Ascending aorta (tissue), 2 donors: ENCODE measurements around the gene ZBTB16. TPM values are rescaled to one million over a fixed set of nuclear protein-coding genes. Genes with fewer than 3 reads are reported as not detected.

Source experiments
- DNase-seq, 2 donors: peaks; one replicate each; pipeline ENCODE4 v3.0.0-alpha.2; 2019; ENCODE audit warnings: low spot score in 2 of 2
- H3K27ac ChIP-seq, 2 donors: fragments of 200-600 bp; sonication (generic); one replicate each; pipeline ENCODE4 v1.5.1; 2016 to 2017; ENCODE audit warnings: mild to moderate bottlenecking in 1 of 2
- H3K27me3 ChIP-seq: fragments of 200-600 bp; sonication (generic); one replicate; pipeline ENCODE4 v1.5.1; 2017
- H3K36me3 ChIP-seq, 2 donors: fragments of 200-600 bp; sonication (generic); one replicate each; pipeline ENCODE4 v1.5.1; 2016
- H3K4me1 ChIP-seq, 2 donors: fragments of 200-600 bp; sonication (generic); one replicate each; pipeline ENCODE4 v1.5.1; 2016 to 2017; ENCODE audit warnings: mild to moderate bottlenecking in 1 of 2
- H3K4me3 ChIP-seq, 2 donors: fragments of 200-600 bp; sonication (generic); one replicate each; pipeline ENCODE4 v1.5.1; 2016 to 2017; ENCODE audit warnings: mild to moderate bottlenecking in 1 of 2
- H3K9me3 ChIP-seq, 2 donors: fragments of 200-600 bp; sonication (generic); one replicate each; pipeline ENCODE4 v1.5.1; 2016
- CTCF ChIP-seq, 3 experiments: fragments of 200-600 bp in 2 of 3; fragments of 450-650 bp in 1 of 3; sonication (generic) in 2 of 3; IDR thresholded peaks; one replicate each; pipeline ENCODE4 v1.5.1; 2016 to 2019; ENCODE audit warnings: antibody characterized with exemption in 3 of 3, mild to moderate bottlenecking in 1 of 3, moderate library complexity in 1 of 3
- intact Hi-C: fragments of 100-400 bp; cut with DNase I; formaldehyde crosslinking; loops from one replicate; pipeline ENCODE4 v1.15.1; 2023
- total RNA-seq: library from RNA; depleted of rRNA; stranded (reverse); fragments of >200 nt; gene quantifications from one replicate; pipeline ENCODE4 v1.1.0, GENCODE V29; 2016

ZBTB16 gene
- total RNA-seq, 1 donor from 2014 or later: 344 TPM

DNA sequence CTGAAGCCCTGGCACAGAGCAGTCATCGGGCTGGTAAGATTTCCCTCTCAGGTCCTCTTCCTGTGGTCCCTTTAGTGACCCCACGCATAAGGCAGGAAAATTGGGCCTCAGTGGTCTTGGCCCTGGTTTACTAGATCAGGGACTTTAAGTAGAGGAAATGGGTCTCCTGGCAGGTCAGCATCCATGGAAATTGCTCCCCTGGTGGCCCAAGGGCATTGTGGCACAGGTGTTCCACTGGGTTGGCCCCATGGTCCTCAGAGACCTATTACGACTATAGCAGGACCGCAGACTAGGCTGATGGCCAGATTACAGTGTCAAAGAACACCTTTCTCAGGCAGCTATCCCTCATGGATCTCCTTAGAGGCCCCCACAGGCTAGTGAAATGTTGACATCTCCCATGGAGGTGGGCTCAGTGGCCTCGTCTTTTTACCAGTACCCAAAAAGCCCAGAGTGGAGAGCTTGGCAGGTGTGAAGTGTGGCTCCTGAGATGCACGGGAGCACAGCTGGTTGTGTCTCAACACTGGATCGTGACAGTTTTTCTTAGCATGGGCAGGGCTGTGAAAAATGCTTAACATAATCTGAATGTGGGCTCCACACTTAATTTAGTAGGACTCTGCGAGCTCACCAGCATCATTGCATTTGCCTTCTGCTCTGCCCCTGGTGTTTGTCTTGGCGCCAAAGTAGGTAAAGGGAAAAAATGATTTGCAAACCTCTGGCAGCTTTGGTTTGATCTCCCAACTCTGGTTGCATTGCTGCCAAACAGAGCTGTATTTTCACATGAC, 74.2 kb downstream of the ZBTB16 start:
- H3K27ac ChIP-seq: peak overlapping the region; percentile 92 to 99
- H3K4me1 ChIP-seq: peaks cover 64 to 91% of the 10 kb centered on the region in 2 donors
- peak overlapping the region; percentile 34 to 36 for H3K4me3 ChIP-seq

DNA sequence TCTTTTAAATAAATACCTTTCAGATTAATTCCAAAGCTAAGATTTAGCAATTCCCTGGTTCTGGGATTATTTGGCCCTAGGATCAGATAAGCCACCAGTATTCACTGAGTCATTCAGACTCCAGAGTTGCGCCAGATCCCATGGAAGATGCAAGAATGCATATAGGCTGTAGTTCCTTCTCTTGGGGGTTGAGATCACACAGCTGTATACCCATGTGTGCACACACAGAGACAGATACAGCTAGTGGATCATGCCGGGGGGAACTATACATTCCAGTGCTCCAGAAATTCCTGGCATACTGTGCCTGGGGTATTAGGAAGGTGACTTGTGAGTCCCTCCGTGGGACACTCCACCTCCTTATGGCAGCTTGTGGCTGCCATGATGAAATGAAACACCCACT, 75.4 kb downstream of the ZBTB16 start:
- peaks cover 7 to 26% of the 10 kb centered on the region in 2 donors for H3K36me3 ChIP-seq
- intact Hi-C loops: loop anchor here (2.0 to 5.0 kb wide), 3 partner anchors 14 to 76 kb away; partner anchors contain the start of gene ZBTB16
- H3K27me3 ChIP-seq: no peaks in the 10 kb centered on the region
- DNase-seq: peak in 1 of 2 donors; percentile 85
- H3K4me3 ChIP-seq: no peak overlapping the region
- H3K4me1 ChIP-seq: peaks cover 63 to 89% of the 10 kb centered on the region in 2 donors
- H3K9me3 ChIP-seq: no peaks in the 10 kb centered on the region
- TF ChIP-seq CTCF (IDR thresholded peaks at IDR 0.05): no peak
- peak overlapping the region; percentile 92 to 99 for H3K27ac ChIP-seq

More for the DNA sequence above, 74.2 kb downstream of the ZBTB16 start:
- Histone ChIP-seq H3K36me3 (peaks cover 5 to 15% of the 10 kb centered on the region in 2 donors), H3K27me3 (no peaks in the 10 kb centered on the region), H3K9me3 (no peaks in the 10 kb centered on the region)
- DNase-seq: peak; percentile 38 to 86
- TF ChIP-seq CTCF (IDR thresholded peaks at IDR 0.05): no peak
- intact Hi-C loops: loop anchor here (2.0 to 5.0 kb wide), 3 partner anchors 15 to 75 kb away; partner anchors contain the start of gene ZBTB16

- intact Hi-C loops: loop anchor here (2.0 kb wide), 2 partner anchors 13 to 77 kb away; partner anchors contain the start of gene ZBTB16
- H3K4me3 ChIP-seq: peak overlapping the region in 1 of 2 donors; percentile 9
- TF ChIP-seq CTCF (IDR thresholded peaks at IDR 0.05): no peak
- H3K9me3 ChIP-seq: no peaks in the 10 kb centered on the region
- H3K27me3 ChIP-seq: no peaks in the 10 kb centered on the region
- DNase-seq: no peak
- H3K4me1 ChIP-seq: peaks cover 57 to 89% of the 10 kb centered on the region in 2 donors
- peak overlapping the region; percentile 92 to 99 for H3K27ac ChIP-seq
- H3K36me3 ChIP-seq: peaks cover 10 to 35% of the 10 kb centered on the region in 2 donors
Measured at GRCh38 chr11:114135737-114136151, 76.2 kb downstream of the ZBTB16 start.

DNA sequence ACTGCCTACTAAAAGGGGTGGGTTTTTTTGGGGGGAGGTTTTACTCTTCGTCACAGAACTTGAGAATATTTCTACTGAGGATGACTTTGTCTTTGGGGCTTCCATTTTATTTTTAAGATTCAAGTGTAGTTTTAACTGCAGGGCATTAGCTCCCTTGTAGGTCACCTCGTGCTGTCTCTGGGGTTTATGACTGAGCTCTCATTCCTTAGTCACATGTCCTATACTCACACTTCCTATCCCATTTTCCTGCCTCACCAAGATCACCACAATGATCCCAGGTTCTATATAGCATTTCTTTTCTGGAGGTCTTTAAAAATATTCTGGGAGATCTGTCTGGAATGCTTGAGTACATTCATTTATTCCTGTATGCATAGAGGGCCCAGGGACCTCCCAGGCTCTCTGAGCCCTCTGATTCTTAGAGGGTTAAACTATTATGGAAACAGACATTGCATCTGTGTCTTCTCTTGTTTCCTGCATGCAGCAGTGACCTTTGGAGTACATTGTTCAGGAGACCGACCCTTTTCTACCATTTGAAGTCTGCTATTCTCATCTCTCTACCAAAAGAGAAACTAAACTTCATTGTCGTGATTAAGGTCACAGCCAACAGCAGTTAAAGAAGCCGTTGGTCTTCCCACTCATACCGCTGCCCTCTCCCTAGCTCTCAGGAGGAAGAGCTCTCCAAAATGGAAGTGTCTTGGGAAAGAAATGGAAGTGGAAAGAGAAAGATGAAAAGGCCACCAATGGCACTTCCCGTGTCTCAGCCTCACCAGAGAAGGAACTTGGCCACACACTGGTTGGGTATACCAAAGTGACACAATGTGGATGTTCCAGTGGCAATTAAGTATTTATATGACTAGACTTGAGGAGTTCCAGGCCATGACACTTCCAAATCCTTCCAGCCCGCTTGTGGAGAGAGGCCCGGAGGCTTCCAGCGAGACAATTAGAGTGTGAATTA, 77.5 kb downstream of the ZBTB16 start:
- H3K27me3 ChIP-seq: no peaks in the 10 kb centered on the region
- peaks cover 51 to 89% of the 10 kb centered on the region in 2 donors for H3K4me1 ChIP-seq
- no peak for TF ChIP-seq CTCF (IDR thresholded peaks at IDR 0.05)
- intact Hi-C loops: no loop called here
- no peaks in the 10 kb centered on the region for H3K9me3 ChIP-seq
- H3K36me3 ChIP-seq: peaks cover 21 to 44% of the 10 kb centered on the region in 2 donors
- peak overlapping the region; percentile 3 to 29 for H3K4me3 ChIP-seq
- peak overlapping the region; percentile 92 to 99 for H3K27ac ChIP-seq
- no peak for DNase-seq

DNA sequence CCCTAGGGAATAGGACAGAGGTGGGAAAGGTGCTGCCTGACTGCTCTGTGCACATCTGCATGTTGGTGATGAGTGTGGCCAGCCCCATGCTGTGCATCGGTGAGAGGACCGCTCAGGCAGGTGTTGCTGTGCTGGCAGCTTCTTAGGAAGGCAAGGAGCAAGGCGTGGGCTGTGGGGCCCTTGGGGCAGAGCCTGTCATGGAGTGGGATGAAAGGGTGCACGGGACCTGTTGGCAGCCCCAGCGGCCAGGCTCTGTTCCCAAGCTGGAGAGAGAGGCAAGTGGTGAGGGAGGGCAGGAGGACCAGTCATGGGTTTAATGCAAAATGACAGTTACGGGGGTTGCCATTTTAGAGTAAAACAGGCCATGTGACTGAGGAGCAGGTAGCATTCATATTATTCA, 78.3 kb downstream of the ZBTB16 start:
- Histone ChIP-seq H3K9me3 (no peaks in the 10 kb centered on the region), H3K4me1 (peaks cover 48 to 89% of the 10 kb centered on the region in 2 donors), H3K27me3 (no peaks in the 10 kb centered on the region), H3K4me3 (peak overlapping the region in 1 of 2 donors; percentile 29), H3K27ac (peak overlapping the region; percentile 92 to 99), H3K36me3 (peaks cover 23 to 51% of the 10 kb centered on the region in 2 donors)
- DNase-seq: no peak
- intact Hi-C loops: no loop called here
- no peak for TF ChIP-seq CTCF (IDR thresholded peaks at IDR 0.05)
